ENCODE measurements around the gene OPN1SW.

The OPN1SW gene

GRCh38 chr7:128777156-128778123 is 1.8 kb upstream of the OPN1SW start:
- no peak overlapping the region for H3K4me3 ChIP-seq (ENCODE audit: insufficient read length, low read depth)
- TF ChIP-seq YY1 (IDR thresholded peaks at IDR 0.05; ENCODE audit: insufficient read depth, insufficient read length) (no peak), ZNF274 (IDR thresholded peaks at IDR 0.05; ENCODE audit: low read depth, low read length) (no peak), SUZ12 (IDR thresholded peaks at IDR 0.05; ENCODE audit: extremely low read depth, insufficient read depth, insufficient read length) (no peak)
- H3K4me1 ChIP-seq (ENCODE audit: insufficient read depth, insufficient read length), result no peaks in the 10 kb centered on the region
- no peak for DNase-seq (ENCODE audit: low read depth, low spot score)
- 0 out of 2 replicates have a peak, but pooled peaks cover 7% of the 10 kb centered on the region for H3K9me3 ChIP-seq (ENCODE audit: insufficient read depth, low read length)
- no peaks in the 10 kb centered on the region for H3K27me3 ChIP-seq (ENCODE audit: insufficient read depth, insufficient read length)
- peaks cover 15% of the 10 kb centered on the region for H3K36me3 ChIP-seq (ENCODE audit: insufficient read depth, insufficient read length, low read length)
- no peak overlapping the region for H3K9ac ChIP-seq (ENCODE audit: insufficient read length, low read depth)

GRCh38 chr7:128774921-128775320 is 673 bp downstream of the OPN1SW start:
- TF ChIP-seq SUZ12 (IDR thresholded peaks at IDR 0.05; ENCODE audit: extremely low read depth, insufficient read depth, insufficient read length) (no peak), YY1 (IDR thresholded peaks at IDR 0.05; ENCODE audit: insufficient read depth, insufficient read length) (no peak), ZNF274 (IDR thresholded peaks at IDR 0.05; ENCODE audit: low read depth, low read length) (no peak)
- H3K9me3 ChIP-seq (ENCODE audit: insufficient read depth, low read length), result 0 out of 2 replicates have a peak, but pooled peaks cover 7% of the 10 kb centered on the region
- DNase-seq (ENCODE audit: low read depth, low spot score), result no peak
- no peak overlapping the region for H3K4me3 ChIP-seq (ENCODE audit: insufficient read length, low read depth)
- H3K4me1 ChIP-seq (ENCODE audit: insufficient read depth, insufficient read length), result no peaks in the 10 kb centered on the region
- H3K27me3 ChIP-seq (ENCODE audit: insufficient read depth, insufficient read length), result no peaks in the 10 kb centered on the region
- H3K36me3 ChIP-seq (ENCODE audit: insufficient read depth, insufficient read length, low read length), result peaks cover 39% of the 10 kb centered on the region
- H3K9ac ChIP-seq (ENCODE audit: insufficient read length, low read depth), result no peak overlapping the region

GRCh38 chr7:128774029-128774689 is 1.4 kb downstream of the OPN1SW start:
- Histone ChIP-seq H3K4me3 (ENCODE audit: insufficient read length, low read depth) (no peak overlapping the region), H3K36me3 (ENCODE audit: insufficient read depth, insufficient read length, low read length) (peaks cover 47% of the 10 kb centered on the region), H3K9ac (ENCODE audit: insufficient read length, low read depth) (no peak overlapping the region), H3K9me3 (ENCODE audit: insufficient read depth, low read length) (0 out of 2 replicates have a peak, but pooled peaks cover 7% of the 10 kb centered on the region), H3K27me3 (ENCODE audit: insufficient read depth, insufficient read length) (no peaks in the 10 kb centered on the region), H3K4me1 (ENCODE audit: insufficient read depth, insufficient read length) (no peaks in the 10 kb centered on the region)
- no peak for DNase-seq (ENCODE audit: low read depth, low spot score)
- TF ChIP-seq SUZ12 (IDR thresholded peaks at IDR 0.05; ENCODE audit: extremely low read depth, insufficient read depth, insufficient read length) (no peak), ZNF274 (IDR thresholded peaks at IDR 0.05; ENCODE audit: low read depth, low read length) (no peak), YY1 (IDR thresholded peaks at IDR 0.05; ENCODE audit: insufficient read depth, insufficient read length) (no peak)

GRCh38 chr7:128773604-128774003 is 2.0 kb downstream of the OPN1SW start:
- no peak overlapping the region for H3K4me3 ChIP-seq (ENCODE audit: insufficient read length, low read depth)
- H3K9ac ChIP-seq (ENCODE audit: insufficient read length, low read depth), result no peak overlapping the region
- no peaks in the 10 kb centered on the region for H3K4me1 ChIP-seq (ENCODE audit: insufficient read depth, insufficient read length)
- no peak for DNase-seq (ENCODE audit: low read depth, low spot score)
- peaks cover 52% of the 10 kb centered on the region for H3K36me3 ChIP-seq (ENCODE audit: insufficient read depth, insufficient read length, low read length)
- TF ChIP-seq SUZ12 (IDR thresholded peaks at IDR 0.05; ENCODE audit: extremely low read depth, insufficient read depth, insufficient read length) (no peak), ZNF274 (IDR thresholded peaks at IDR 0.05; ENCODE audit: low read depth, low read length) (no peak), YY1 (IDR thresholded peaks at IDR 0.05; ENCODE audit: insufficient read depth, insufficient read length) (no peak)
- no peaks in the 10 kb centered on the region for H3K27me3 ChIP-seq (ENCODE audit: insufficient read depth, insufficient read length)
- 0 out of 2 replicates have a peak, but pooled peaks cover 7% of the 10 kb centered on the region for H3K9me3 ChIP-seq (ENCODE audit: insufficient read depth, low read length)

- Histone ChIP-seq H3K9ac (ENCODE audit: insufficient read length, low read depth) (no peak overlapping the region), H3K9me3 (ENCODE audit: insufficient read depth, low read length) (no peaks in the 10 kb centered on the region), H3K4me1 (ENCODE audit: insufficient read depth, insufficient read length) (no peaks in the 10 kb centered on the region), H3K36me3 (ENCODE audit: insufficient read depth, insufficient read length, low read length) (peaks cover 79% of the 10 kb centered on the region), H3K27me3 (ENCODE audit: insufficient read depth, insufficient read length) (no peaks in the 10 kb centered on the region), H3K4me3 (ENCODE audit: insufficient read length, low read depth) (no peak overlapping the region)
- no peak for TF ChIP-seq YY1 (IDR thresholded peaks at IDR 0.05; ENCODE audit: insufficient read depth, insufficient read length)
- no peak for TF ChIP-seq SUZ12 (IDR thresholded peaks at IDR 0.05; ENCODE audit: extremely low read depth, insufficient read depth, insufficient read length)
- TF ChIP-seq ZNF274 (IDR thresholded peaks at IDR 0.05; ENCODE audit: low read depth, low read length), result no peak
- DNase-seq (ENCODE audit: low read depth, low spot score), result no peak
Measured at GRCh38 chr7:128770233-128770632, 5.4 kb downstream of the OPN1SW start.

- TF ChIP-seq YY1 (IDR thresholded peaks at IDR 0.05; ENCODE audit: insufficient read depth, insufficient read length) (no peak), ZNF274 (IDR thresholded peaks at IDR 0.05; ENCODE audit: low read depth, low read length) (no peak), SUZ12 (IDR thresholded peaks at IDR 0.05; ENCODE audit: extremely low read depth, insufficient read depth, insufficient read length) (no peak)
- Histone ChIP-seq H3K9me3 (ENCODE audit: insufficient read depth, low read length) (no peaks in the 10 kb centered on the region), H3K4me3 (ENCODE audit: insufficient read length, low read depth) (no peak overlapping the region), H3K27me3 (ENCODE audit: insufficient read depth, insufficient read length) (no peaks in the 10 kb centered on the region), H3K9ac (ENCODE audit: insufficient read length, low read depth) (no peak overlapping the region), H3K4me1 (ENCODE audit: insufficient read depth, insufficient read length) (no peaks in the 10 kb centered on the region), H3K36me3 (ENCODE audit: insufficient read depth, insufficient read length, low read length) (peaks cover 82% of the 10 kb centered on the region)
- no peak for DNase-seq (ENCODE audit: low read depth, low spot score)
Measured at GRCh38 chr7:128767475-128768110, 8.0 kb downstream of the OPN1SW start.

Data from NT2/D1 (cell line).